ENCODE results near the gene ALOX15B.
A peak's percentile ranks its signal among the peaks of the same experiment; 100 is the strongest.

DNA sequence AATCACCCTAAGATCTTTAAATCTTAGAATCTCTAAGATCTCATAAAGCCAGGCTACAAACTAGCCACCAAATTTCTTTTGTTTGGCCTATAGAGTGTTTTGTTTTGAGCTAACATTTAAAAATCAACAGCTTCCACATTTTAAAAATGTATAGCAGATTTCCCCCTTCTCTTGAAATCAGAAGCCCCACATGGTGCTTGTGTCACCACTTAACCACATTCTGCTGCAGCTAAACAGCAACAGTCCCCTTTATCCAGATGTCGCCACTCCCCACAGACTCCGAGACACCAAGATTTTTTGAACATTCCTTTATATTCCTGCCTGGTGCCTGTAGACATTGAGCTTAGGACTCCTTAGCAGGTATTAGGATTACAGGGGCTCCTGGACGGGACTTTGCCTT, 20.4 kb upstream of the ALOX15B start:
- TF ChIP-seq POLR2A (IDR thresholded peaks at IDR 0.05) = peak in 1 of 4 donors; percentile 14
- TF ChIP-seq, protein P1, sequence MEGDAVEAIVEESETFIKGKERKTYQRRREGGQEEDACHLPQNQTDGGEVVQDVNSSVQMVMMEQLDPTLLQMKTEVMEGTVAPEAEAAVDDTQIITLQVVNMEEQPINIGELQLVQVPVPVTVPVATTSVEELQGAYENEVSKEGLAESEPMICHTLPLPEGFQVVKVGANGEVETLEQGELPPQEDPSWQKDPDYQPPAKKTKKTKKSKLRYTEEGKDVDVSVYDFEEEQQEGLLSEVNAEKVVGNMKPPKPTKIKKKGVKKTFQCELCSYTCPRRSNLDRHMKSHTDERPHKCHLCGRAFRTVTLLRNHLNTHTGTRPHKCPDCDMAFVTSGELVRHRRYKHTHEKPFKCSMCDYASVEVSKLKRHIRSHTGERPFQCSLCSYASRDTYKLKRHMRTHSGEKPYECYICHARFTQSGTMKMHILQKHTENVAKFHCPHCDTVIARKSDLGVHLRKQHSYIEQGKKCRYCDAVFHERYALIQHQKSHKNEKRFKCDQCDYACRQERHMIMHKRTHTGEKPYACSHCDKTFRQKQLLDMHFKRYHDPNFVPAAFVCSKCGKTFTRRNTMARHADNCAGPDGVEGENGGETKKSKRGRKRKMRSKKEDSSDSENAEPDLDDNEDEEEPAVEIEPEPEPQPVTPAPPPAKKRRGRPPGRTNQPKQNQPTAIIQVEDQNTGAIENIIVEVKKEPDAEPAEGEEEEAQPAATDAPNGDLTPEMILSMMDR (IDR thresholded peaks at IDR 0.05) = no peak

All from upper lobe of left lung (tissue), 4 donors.